Measurements from ENCODE around the gene ARL9.
"Not testable (repeated sequence)": the region's sequence is repeated elsewhere in the genome, so short reads cannot be mapped to it uniquely, and the experiment has no call there.

ARL9 gene

GRCh38 chr4:56505269-56506130 is at the start of gene ARL9:
ARL9 (plus strand) TSS chr4:56505791; CDS start chr4:56505863, 72 bp downstream.
- peak; percentile 14 to 26 for DNase-seq (ENCODE audit: low read depth in 2 of 2)

GRCh38 chr4:56460085-56460484 is 45.5 kb upstream of the ARL9 start:
- DNase-seq (ENCODE audit: low read depth in 2 of 2): no peak

- DNase-seq (ENCODE audit: low read depth in 2 of 2): no peak
Measured at GRCh38 chr4:56462157-56462556, 43.4 kb upstream of the ARL9 start.

GRCh38 chr4:56463711-56464110 is 41.9 kb upstream of the ARL9 start:
- no peak for DNase-seq (ENCODE audit: low read depth in 2 of 2)

- DNase-seq (ENCODE audit: low read depth in 2 of 2): no peak
Measured at GRCh38 chr4:56464581-56464980, 41.0 kb upstream of the ARL9 start.

GRCh38 chr4:56465599-56466295 is 39.8 kb upstream of the ARL9 start:
- no peak for DNase-seq (ENCODE audit: low read depth in 2 of 2)

GRCh38 chr4:56466296-56466761 is 39.3 kb upstream of the ARL9 start:
- not testable (repeated sequence) for DNase-seq (ENCODE audit: low read depth in 2 of 2)

GRCh38 chr4:56466910-56467283 is 38.7 kb upstream of the ARL9 start:
- no peak for DNase-seq (ENCODE audit: low read depth in 2 of 2)

- DNase-seq (ENCODE audit: low read depth in 2 of 2): peak; percentile 78 to 81
Measured at GRCh38 chr4:56467284-56468096, 38.1 kb upstream of the ARL9 start, which contains the start of gene SRP72. SRP72 (plus strand) TSS chr4:56467617; CDS start chr4:56467636, 19 bp downstream.

- DNase-seq (ENCODE audit: low read depth in 2 of 2): peak in 1 of 2 donors; percentile 2
Measured at GRCh38 chr4:56468097-56468422, 37.5 kb upstream of the ARL9 start.

GRCh38 chr4:56469489-56470210 is 35.9 kb upstream of the ARL9 start:
- DNase-seq (ENCODE audit: low read depth in 2 of 2): no peak

GRCh38 chr4:56475917-56476316 is 29.7 kb upstream of the ARL9 start:
- DNase-seq (ENCODE audit: low read depth in 2 of 2): no peak

- no peak for DNase-seq (ENCODE audit: low read depth in 2 of 2)
Measured at GRCh38 chr4:56477192-56477702, 28.3 kb upstream of the ARL9 start.

GRCh38 chr4:56480691-56481090 is 24.9 kb upstream of the ARL9 start:
- no peak for DNase-seq (ENCODE audit: low read depth in 2 of 2)

- DNase-seq (ENCODE audit: low read depth in 2 of 2): no peak
Measured at GRCh38 chr4:56496241-56496640, 9.3 kb upstream of the ARL9 start.

GRCh38 chr4:56511098-56511497 is 5.5 kb downstream of the ARL9 start:
- DNase-seq (ENCODE audit: low read depth in 2 of 2): no peak

- no peak for DNase-seq (ENCODE audit: low read depth in 2 of 2)
Measured at GRCh38 chr4:56512166-56512565, 6.6 kb downstream of the ARL9 start.

GRCh38 chr4:56513517-56513916 is 7.9 kb downstream of the ARL9 start:
- no peak for DNase-seq (ENCODE audit: low read depth in 2 of 2)

- peak; percentile 60 to 66 for DNase-seq (ENCODE audit: low read depth in 2 of 2)
Measured at GRCh38 chr4:56530269-56531148, 24.9 kb downstream of the ARL9 start.

- DNase-seq (ENCODE audit: low read depth in 2 of 2): no peak
Measured at GRCh38 chr4:56531149-56531770, 25.7 kb downstream of the ARL9 start.
